GM12878 (cell line): ENCODE data around the gene DGKB. TPM values are rescaled to one million over a fixed set of nuclear protein-coding genes. Genes with fewer than 3 reads are reported as not detected.

ENCODE experiments used
- ATAC-seq: fragments of 200-7000 bp; cut with Tn5 transposase; 3 replicates; pipeline ENCODE4 v1.9.1; 2020; ENCODE audit warnings: mild to moderate bottlenecking, moderate library complexity
- BruUV-seq: library from RNA; stranded (reverse); fragments of 400-500 nt; replicated peaks from 2 replicates; lab custom pipeline; 2021; lab: Mats Ljungman, UMichigan
- CTCF ChIA-PET: fragments of 300-600 bp; sonication (Branson Sonifier 250); formaldehyde crosslinking; extraction: SDS; loops from one replicate; lab custom pipeline; 2021; ENCODE audit warnings: inconsistent platforms; lab: Yijun Ruan, JAX
- POLR2A ChIA-PET: fragments of 350-600 bp; formaldehyde crosslinking; extraction: SDS; loops from one replicate; lab custom pipeline; 2021; ENCODE audit warnings: inconsistent platforms; lab: Charles Lee
- RAD21 ChIA-PET: fragments of 300-600 bp; sonication (Branson Sonifier 250); formaldehyde crosslinking; loops from one replicate; lab custom pipeline; 2023; ENCODE audit warnings: antibody characterized with exemption; ENCODE audit not compliant: unreplicated experiment; lab: Charles Lee
- SMC1A ChIA-PET: fragments of 300-600 bp; sonication (Branson Sonifier 250); formaldehyde crosslinking; loops from one replicate; lab custom pipeline; 2023; ENCODE audit not compliant: unreplicated experiment, uncharacterized antibody; lab: Charles Lee
- DNase-seq: peaks from one replicate; pipeline ENCODE4 v3.0.0-alpha.2; 2011; ENCODE audit warnings: low read depth, low spot score
- FAIRE-seq: peaks from 3 replicates; lab custom pipeline; 2011; peaks lifted over from hg19 to GRCh38; lab: Jason Lieb, UNC
- H2AFZ ChIP-seq: 2 replicates; pipeline ENCODE4 v1.6.0; 2011; ENCODE audit warnings: low read depth, low read length, control low read depth; ENCODE audit not compliant: control insufficient read depth
- H3K27ac ChIP-seq: 2 replicates; pipeline ENCODE4 v1.5.1; 2011; ENCODE audit warnings: control low read depth; ENCODE audit not compliant: control insufficient read depth, insufficient read depth
- H3K27me3 ChIP-seq, 2 experiments: replicated peaks in 1 of 2; 2 replicates each; pipeline versions ENCODE4 v1.6.0 to v1.6.1; 2011; ENCODE audit warnings: low read length in 1 of 2; ENCODE audit not compliant: control insufficient read depth in 2 of 2, insufficient read depth in 2 of 2
- H3K36me3 ChIP-seq, 2 experiments: 2 replicates each; pipeline ENCODE4 v1.5.1; 2011; ENCODE audit warnings: low read length in 1 of 2; ENCODE audit not compliant: control insufficient read depth in 2 of 2, insufficient read depth in 2 of 2
- H3K4me1 ChIP-seq: 2 replicates; pipeline ENCODE4 v1.6.1; 2011; ENCODE audit warnings: mild to moderate bottlenecking, low read length, moderate library complexity, mixed read lengths; ENCODE audit not compliant: control insufficient read depth, insufficient read depth
- H3K4me2 ChIP-seq: 2 replicates; pipeline ENCODE4 v1.6.0; 2011; ENCODE audit warnings: control low read depth; ENCODE audit not compliant: control insufficient read depth, insufficient read depth
- H3K4me3 ChIP-seq: fragments of 200-600 bp; sonication (generic); 2 replicates; pipeline ENCODE4 v1.5.1; 2016
- H3K79me2 ChIP-seq: 2 replicates; pipeline ENCODE4 v1.6.0; 2011; ENCODE audit warnings: low read length; ENCODE audit not compliant: control insufficient read depth, insufficient read depth
- H3K9ac ChIP-seq: 2 replicates; pipeline ENCODE4 v1.8.0; 2011; ENCODE audit warnings: low read length, control low read depth, mixed read lengths; ENCODE audit not compliant: control insufficient read depth, insufficient read depth
- H3K9me3 ChIP-seq: replicated peaks from 3 replicates; pipeline ENCODE4 v1.5.1; 2011; ENCODE audit warnings: mild to moderate bottlenecking, low read length; ENCODE audit not compliant: control insufficient read depth, insufficient read depth
- H4K20me1 ChIP-seq: 2 replicates; pipeline ENCODE4 v1.6.0; 2011; ENCODE audit not compliant: control insufficient read depth, insufficient read depth
- CHD4 ChIP-seq: fragments of 200-600 bp; sonication (generic); IDR thresholded peaks from 2 replicates; pipeline ENCODE4 v1.6.1; 2016; ENCODE audit warnings: mild to moderate bottlenecking
- CREB1 ChIP-seq: IDR thresholded peaks from 2 replicates; pipeline ENCODE4 v1.6.1; 2012; ENCODE audit warnings: low read depth, mild to moderate bottlenecking, inconsistent platforms
- CREM ChIP-seq: IDR thresholded peaks from 2 replicates; pipeline ENCODE4 v1.6.1; 2014; ENCODE audit warnings: antibody characterized with exemption, low read depth
- ETV6 ChIP-seq, 2 experiments: fragments of 450-650 bp in 1 of 2; IDR thresholded peaks in 1 of 2; conservative IDR thresholded peaks in 1 of 2; 2 replicates each; pipeline ENCODE4 v1.6.1; 2014; ENCODE audit warnings: antibody characterized with exemption in 1 of 2, borderline replicate concordance in 1 of 2, low read depth in 1 of 2, mild to moderate bottlenecking in 1 of 2, moderate library complexity in 1 of 2
- FOS ChIP-seq: IDR thresholded peaks from 3 replicates; pipeline ENCODE4 v1.6.1; 2011; ENCODE audit warnings: borderline replicate concordance; ENCODE audit not compliant: insufficient read length; ENCODE audit errors: extremely low read depth
- IKZF1 ChIP-seq: fragments of 450-650 bp; conservative IDR thresholded peaks from 2 replicates; pipeline ENCODE4 v1.6.1; 2017; ENCODE audit warnings: antibody characterized with exemption, mild to moderate bottlenecking
- IKZF2 ChIP-seq, 2 experiments: fragments of 450-650 bp; IDR thresholded peaks; 2 replicates each; pipeline ENCODE4 v1.6.1; 2017; ENCODE audit warnings: mild to moderate bottlenecking in 2 of 2, moderate library complexity in 2 of 2
- JUND ChIP-seq: IDR thresholded peaks from 2 replicates; pipeline ENCODE4 v1.6.1; 2012; ENCODE audit warnings: low read depth, mild to moderate bottlenecking, low read length, improper control_type of control experiment, moderate library complexity
- MTA2 ChIP-seq: fragments of 450-650 bp; IDR thresholded peaks from 2 replicates; pipeline ENCODE4 v1.6.1; 2016; ENCODE audit warnings: low read depth, mild to moderate bottlenecking, moderate library complexity
- MXI1 ChIP-seq: fragments of 150-350 bp; IDR thresholded peaks from 2 replicates; pipeline ENCODE4 v1.6.1; 2011; ENCODE audit warnings: low read depth, mild to moderate bottlenecking, inconsistent platforms, low read length, improper control_type of control experiment
- MYC ChIP-seq: IDR thresholded peaks from 2 replicates; pipeline ENCODE4 v1.6.1; 2011; ENCODE audit warnings: mild to moderate bottlenecking, low read length, moderate library complexity, inconsistent platforms; ENCODE audit not compliant: insufficient read depth, insufficient replicate concordance, insufficient read length, severe bottlenecking
- NBN ChIP-seq: fragments of 450-650 bp; IDR thresholded peaks from 2 replicates; pipeline ENCODE4 v1.6.1; 2016
- NFYB ChIP-seq: IDR thresholded peaks from 2 replicates; pipeline ENCODE4 v1.6.1; 2011; ENCODE audit warnings: low read depth, mild to moderate bottlenecking, low read length, improper control_type of control experiment, moderate library complexity; ENCODE audit not compliant: insufficient read depth
- NR2C1 ChIP-seq: fragments of 450-650 bp; IDR thresholded peaks from 2 replicates; pipeline ENCODE4 v1.6.1; 2017; ENCODE audit warnings: antibody characterized with exemption, mild to moderate bottlenecking, moderate library complexity
- POU2F2 ChIP-seq: IDR thresholded peaks from 3 replicates; pipeline ENCODE4 v1.6.1; 2011; ENCODE audit warnings: low read depth, mild to moderate bottlenecking, low read length, borderline replicate concordance
- RELA ChIP-seq: fragments of 450-650 bp; IDR thresholded peaks from 2 replicates; pipeline ENCODE4 v1.8.0; 2014; ENCODE audit warnings: borderline replicate concordance; ENCODE audit not compliant: partially characterized antibody
- SMAD1 ChIP-seq: fragments of 450-650 bp; IDR thresholded peaks from 2 replicates; pipeline ENCODE4 v1.6.1; 2018; ENCODE audit warnings: mild to moderate bottlenecking, low read depth; ENCODE audit not compliant: partially characterized antibody
- SP1 ChIP-seq: IDR thresholded peaks from one replicate; pipeline ENCODE4 v1.6.1; 2011; ENCODE audit warnings: low read depth, low read length
- SUPT20H ChIP-seq: IDR thresholded peaks from 2 replicates; pipeline ENCODE4 v1.6.1; 2011; ENCODE audit warnings: low read depth, mild to moderate bottlenecking, low read length, moderate library complexity, borderline replicate concordance; ENCODE audit not compliant: control insufficient read depth
- TBL1XR1 ChIP-seq: IDR thresholded peaks from 2 replicates; pipeline ENCODE4 v1.6.1; 2012; ENCODE audit warnings: low read depth, low read length, improper control_type of control experiment
- ZZZ3 ChIP-seq: IDR thresholded peaks from 2 replicates; pipeline ENCODE4 v1.6.1; 2011; ENCODE audit warnings: low read depth; ENCODE audit not compliant: control insufficient read depth, insufficient read length
- WGBS: methylation state at CpG from one replicate; pipeline ENCODE4 v1.1.6; 2016; ENCODE audit warnings: low lambda C conversion rate; ENCODE audit not compliant: insufficient replicate concordance, insufficient coverage; ENCODE audit errors: missing lambda C conversion rate; 5-methylcytosine and 5-hydroxymethylcytosine counted together
- in situ Hi-C: fragments of 300-500 bp; cut with MboI; formaldehyde crosslinking; loops from 9 replicates; pipeline ENCODE4 v1.14.3; 2018; ENCODE audit warnings: mixed read lengths
- intact Hi-C: fragments of 100-400 bp; cut with micrococcal nuclease; formaldehyde crosslinking; loops from one replicate; pipeline ENCODE4 v1.14.2; 2022; ENCODE audit not compliant: unreplicated experiment
- polyA plus RNA-seq, 11 experiments: library from polyadenylated mRNA; depleted of rRNA in 4 of 11; unstranded in 6 of 11; stranded (reverse) in 5 of 11; fragments of >200 nt; fragmentation: Nextera tagmentation in 4 of 11; fragmentation: Illumina TruSeq in 1 of 11; extraction: Ambion mirVana in 4 of 11; extraction: Trizol in 1 of 11; gene quantifications; 1 replicate in 1 of 11; 2 replicates in 10 of 11; pipeline versions ENCODE4 v1.2.1 to v1.2.3, GENCODE V29; 2011 to 2016; ENCODE audit warnings: inconsistent platforms in 2 of 11, missing spikeins in 2 of 11, low read depth in 1 of 11
- total RNA-seq, 4 experiments: library from RNA; depleted of rRNA in 3 of 4; stranded (reverse); fragments of >200 nt in 3 of 4; fragmentation: Illumina TruSeq in 1 of 4; extraction: Trizol in 1 of 4; gene quantifications; 2 replicates each; pipeline versions ENCODE4 v1.2.1 to v1.2.3, GENCODE V29; 2013 to 2021
- TF ChIP-seq, protein P1 (sequence below): fragments of 450-650 bp; IDR thresholded peaks from 2 replicates; pipeline ENCODE4 v1.6.1; 2017; ENCODE audit warnings: low read depth, mild to moderate bottlenecking, moderate library complexity

Gene DGKB
- total and polyA plus RNA-seq, 10 of the 15 experiments (the other 5 are each of a cell fraction or from before 2014, with no cell fraction given) = 0.02 to 0.10 (median 0.04) TPM; not detected in 6

DNA sequence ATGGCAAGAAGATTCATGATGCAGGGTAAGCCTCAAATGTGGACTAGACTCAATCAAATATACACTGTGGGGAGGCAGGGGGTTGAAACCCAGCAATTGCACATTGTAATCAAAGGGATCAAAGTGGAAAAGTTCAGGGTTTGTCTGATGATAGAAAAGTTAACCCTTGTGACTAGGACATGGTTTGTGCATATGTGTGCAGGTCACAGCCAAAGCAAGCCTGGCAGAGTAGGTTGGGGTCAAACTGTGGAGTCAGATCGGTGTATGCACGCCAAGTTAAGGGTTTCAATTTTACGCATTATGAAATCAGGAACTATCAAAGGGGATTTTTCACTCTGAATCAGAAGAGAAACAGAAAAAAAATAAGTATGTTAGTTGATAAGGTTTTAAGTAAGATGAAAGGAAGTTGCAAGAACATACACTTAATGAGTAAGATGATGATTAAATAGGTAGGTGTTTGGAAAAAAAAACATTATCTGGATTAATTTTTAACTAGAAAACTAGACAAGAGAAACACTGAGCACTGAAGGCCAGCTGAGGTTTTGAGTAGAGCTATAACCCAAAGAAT lies 188.3 kb downstream of the DGKB start:
- Histone ChIP-seq H3K27ac (no peak overlapping the region), H3K36me3 (no peaks in the 10 kb centered on the region), H3K9me3 (no peaks in the 10 kb centered on the region), H3K79me2 (no peaks in the 10 kb centered on the region), H2AFZ (no peak overlapping the region), H3K9ac (no peak overlapping the region), H3K4me1 (no peaks in the 10 kb centered on the region), H3K27me3 (peaks cover 0 to 3% of the 10 kb centered on the region in 2 experiments; a peak in 1 of 4 replicates), H3K4me2 (peak overlapping the region; percentile 48; the same call in 1 of the 2 replicates), H4K20me1 (no peaks in the 10 kb centered on the region), H3K4me3 (no peak overlapping the region)
- SMC1A ChIA-PET = no interaction called here
- peak; percentile 73 for DNase-seq
- BruUV-seq = no TSS peak
- in situ Hi-C loops = loop anchor here (25.0 kb wide), 2 partner anchors 998 to 1348 kb away; no protein-coding TSS in a partner anchor
- 2% methylated on average over 3 of the region's 3 CpGs for WGBS
- POLR2A ChIA-PET = no interaction called here
- intact Hi-C loops = loop anchor here (10.0 kb wide), 1 partner anchor 1361 kb away; no protein-coding TSS in a partner anchor
- peak; percentile 98 for ATAC-seq
- RAD21 ChIA-PET = interaction anchor here (1.0 to 3.0 kb wide), 2 partner anchors 21 to 301 kb away, joined by 3 to 19 read pairs; no protein-coding TSS in a partner anchor
- CTCF ChIA-PET = interaction anchor here (0.9 to 6.2 kb wide), 5 partner anchors 10 to 300 kb away, joined by 3 to 137 read pairs (median 3); no protein-coding TSS in a partner anchor
- peak; percentile 87 for FAIRE-seq
- TF ChIP-seq FOS (no peak), NFYB (no peak), IKZF1 (peak; percentile 76), SMAD1 (no peak), CREB1 (no peak), NR2C1 (peak; percentile 74), SP1 (no peak), JUND (0 out of 2 replicates have a peak, but pooled peaks have one; percentile 25), RELA (peak; percentile 84), CHD4 (no peak), MYC (no peak), IKZF2 (IDR thresholded peaks at IDR 0.05) (peak; percentile 79 to 91), MXI1 (peak; percentile 61; the same call in 1 of the 2 replicates), SUPT20H (no peak), TBL1XR1 (peak; percentile 49; the same call in 1 of the 2 replicates), NBN (peak; percentile 90; the same call in 1 of the 2 replicates), MTA2 (peak; percentile 99), ZZZ3 (no peak), CREM (0 out of 2 replicates have a peak, but pooled peaks have one; percentile 27), ETV6 (conservative IDR thresholded peaks at IDR 0.05 in 1 of 2, IDR thresholded peaks at IDR 0.05 in 1 of 2; ENCODE audit: borderline replicate concordance in 1 of 2, low read depth in 1 of 2) (peak in 1 of 2 experiments; percentile 19; a peak in 1 of 4 replicates), POU2F2 (peak; percentile 45; the same call in 1 of the 3 replicates)
- TF ChIP-seq, protein P1, sequence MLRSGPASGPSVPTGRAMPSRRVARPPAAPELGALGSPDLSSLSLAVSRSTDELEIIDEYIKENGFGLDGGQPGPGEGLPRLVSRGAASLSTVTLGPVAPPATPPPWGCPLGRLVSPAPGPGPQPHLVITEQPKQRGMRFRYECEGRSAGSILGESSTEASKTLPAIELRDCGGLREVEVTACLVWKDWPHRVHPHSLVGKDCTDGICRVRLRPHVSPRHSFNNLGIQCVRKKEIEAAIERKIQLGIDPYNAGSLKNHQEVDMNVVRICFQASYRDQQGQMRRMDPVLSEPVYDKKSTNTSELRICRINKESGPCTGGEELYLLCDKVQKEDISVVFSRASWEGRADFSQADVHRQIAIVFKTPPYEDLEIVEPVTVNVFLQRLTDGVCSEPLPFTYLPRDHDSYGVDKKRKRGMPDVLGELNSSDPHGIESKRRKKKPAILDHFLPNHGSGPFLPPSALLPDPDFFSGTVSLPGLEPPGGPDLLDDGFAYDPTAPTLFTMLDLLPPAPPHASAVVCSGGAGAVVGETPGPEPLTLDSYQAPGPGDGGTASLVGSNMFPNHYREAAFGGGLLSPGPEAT = peak; percentile 94
